Neural cell (in vitro differentiated cells): ENCODE data around the gene ELMO1.

Experiments
- CTCF ChIP-seq: fragments of 450-650 bp; IDR thresholded peaks from 2 replicates; pipeline ENCODE4 v1.5.1; 2014; ENCODE audit warnings: antibody characterized with exemption, mild to moderate bottlenecking, moderate library complexity; ENCODE audit not compliant: poor library complexity, severe bottlenecking
- EP300 ChIP-seq: fragments of 450-650 bp; conservative IDR thresholded peaks from 2 replicates; pipeline ENCODE4 v1.6.1; 2014; ENCODE audit warnings: antibody characterized with exemption, mild to moderate bottlenecking, moderate library complexity; ENCODE audit not compliant: poor library complexity, severe bottlenecking
- EZH2 ChIP-seq: fragments of 200-600, 300-800 bp; shearing (Covaris generic), sonication (generic); IDR thresholded peaks from 2 replicates; pipeline ENCODE4 v1.6.1; 2014; ENCODE audit warnings: antibody characterized with exemption, low read length, borderline replicate concordance, mild to moderate bottlenecking; ENCODE audit not compliant: insufficient read depth, poor library complexity, severe bottlenecking
- MXI1 ChIP-seq: fragments of 450-650 bp; conservative IDR thresholded peaks from 2 replicates; pipeline ENCODE4 v1.6.1; 2014; ENCODE audit warnings: antibody characterized with exemption, mild to moderate bottlenecking; ENCODE audit not compliant: poor library complexity, severe bottlenecking
- POLR2AphosphoS5 ChIP-seq: IDR thresholded peaks from 2 replicates; pipeline ENCODE4 v1.6.1; 2012
- REST ChIP-seq: IDR thresholded peaks from 2 replicates; pipeline ENCODE4 v1.6.1; 2012; ENCODE audit warnings: borderline replicate concordance
- SMC3 ChIP-seq: fragments of 450-650 bp; conservative IDR thresholded peaks from 2 replicates; pipeline ENCODE4 v1.6.1; 2014; ENCODE audit warnings: antibody characterized with exemption, mild to moderate bottlenecking, moderate library complexity; ENCODE audit not compliant: poor library complexity

GRCh38 chr7:37455081-37455480 is 6.4 kb upstream of the ELMO1 start:
- TF ChIP-seq EP300 (no peak), POLR2AphosphoS5 (no peak), CTCF (no peak), REST (no peak), EZH2 (no peak), MXI1 (no peak), SMC3 (no peak)
